C4-2B (cell line): ENCODE data around the gene TAB3.

ENCODE experiments used
- ZFX ChIP-seq: fragments of 450-650 bp; IDR thresholded peaks from 2 replicates; pipeline ENCODE4 v1.6.1; 2017
- TF ChIP-seq, protein P1 (sequence below): fragments of 450-650 bp; conservative IDR thresholded peaks from 2 replicates; pipeline ENCODE4 v1.5.1; 2017; ENCODE audit warnings: mild to moderate bottlenecking

DNA sequence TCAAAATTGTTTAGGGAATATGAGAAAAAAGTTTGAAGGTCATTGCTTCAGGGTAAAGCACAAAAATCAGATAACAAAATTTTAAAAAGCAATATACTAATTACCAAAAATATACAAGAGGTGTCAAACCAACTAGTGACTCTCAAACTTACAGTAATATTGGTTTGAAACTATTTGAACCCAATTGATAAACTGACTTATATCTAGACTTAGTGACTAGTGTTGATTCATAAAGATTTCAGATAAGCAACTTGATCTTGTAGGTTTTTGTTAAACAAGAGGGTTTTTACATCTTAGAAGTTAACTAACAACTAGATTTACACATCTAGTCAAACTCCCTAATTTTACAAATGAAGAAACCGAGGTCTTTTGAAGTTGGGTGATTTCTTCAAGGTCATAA lies 7.7 kb downstream of the TAB3 start:
- TF ChIP-seq, protein P1, sequence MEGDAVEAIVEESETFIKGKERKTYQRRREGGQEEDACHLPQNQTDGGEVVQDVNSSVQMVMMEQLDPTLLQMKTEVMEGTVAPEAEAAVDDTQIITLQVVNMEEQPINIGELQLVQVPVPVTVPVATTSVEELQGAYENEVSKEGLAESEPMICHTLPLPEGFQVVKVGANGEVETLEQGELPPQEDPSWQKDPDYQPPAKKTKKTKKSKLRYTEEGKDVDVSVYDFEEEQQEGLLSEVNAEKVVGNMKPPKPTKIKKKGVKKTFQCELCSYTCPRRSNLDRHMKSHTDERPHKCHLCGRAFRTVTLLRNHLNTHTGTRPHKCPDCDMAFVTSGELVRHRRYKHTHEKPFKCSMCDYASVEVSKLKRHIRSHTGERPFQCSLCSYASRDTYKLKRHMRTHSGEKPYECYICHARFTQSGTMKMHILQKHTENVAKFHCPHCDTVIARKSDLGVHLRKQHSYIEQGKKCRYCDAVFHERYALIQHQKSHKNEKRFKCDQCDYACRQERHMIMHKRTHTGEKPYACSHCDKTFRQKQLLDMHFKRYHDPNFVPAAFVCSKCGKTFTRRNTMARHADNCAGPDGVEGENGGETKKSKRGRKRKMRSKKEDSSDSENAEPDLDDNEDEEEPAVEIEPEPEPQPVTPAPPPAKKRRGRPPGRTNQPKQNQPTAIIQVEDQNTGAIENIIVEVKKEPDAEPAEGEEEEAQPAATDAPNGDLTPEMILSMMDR, result no peak
- no peak for TF ChIP-seq ZFX
